GM12878 (cell line): Measurements from ENCODE around the gene MOGAT3. TPM values are rescaled to one million over a fixed set of nuclear protein-coding genes. Genes with fewer than 3 reads are reported as not detected.
A peak's percentile ranks its signal among the peaks of the same experiment; 100 is the strongest.

Experiments
- ATAC-seq: fragments of 200-7000 bp; cut with Tn5 transposase; 3 replicates; pipeline ENCODE4 v1.9.1; 2020; ENCODE audit warnings: mild to moderate bottlenecking, moderate library complexity
- BruUV-seq: library from RNA; stranded (reverse); fragments of 400-500 nt; replicated peaks from 2 replicates; lab custom pipeline; 2021; lab: Mats Ljungman, UMichigan
- CTCF ChIA-PET: fragments of 300-600 bp; sonication (Branson Sonifier 250); formaldehyde crosslinking; extraction: SDS; loops from one replicate; lab custom pipeline; 2021; ENCODE audit warnings: inconsistent platforms; lab: Yijun Ruan, JAX
- POLR2A ChIA-PET: fragments of 350-600 bp; formaldehyde crosslinking; extraction: SDS; loops from one replicate; lab custom pipeline; 2021; ENCODE audit warnings: inconsistent platforms; lab: Charles Lee
- RAD21 ChIA-PET: fragments of 300-600 bp; sonication (Branson Sonifier 250); formaldehyde crosslinking; loops from one replicate; lab custom pipeline; 2023; ENCODE audit warnings: antibody characterized with exemption; ENCODE audit not compliant: unreplicated experiment; lab: Charles Lee
- SMC1A ChIA-PET: fragments of 300-600 bp; sonication (Branson Sonifier 250); formaldehyde crosslinking; loops from one replicate; lab custom pipeline; 2023; ENCODE audit not compliant: unreplicated experiment, uncharacterized antibody; lab: Charles Lee
- DNase-seq: peaks from one replicate; pipeline ENCODE4 v3.0.0-alpha.2; 2011; ENCODE audit warnings: low read depth, low spot score
- FAIRE-seq: peaks from 3 replicates; lab custom pipeline; 2011; peaks lifted over from hg19 to GRCh38; lab: Jason Lieb, UNC
- H2AFZ ChIP-seq: 2 replicates; pipeline ENCODE4 v1.6.0; 2011; ENCODE audit warnings: low read depth, low read length, control low read depth; ENCODE audit not compliant: control insufficient read depth
- H3K27ac ChIP-seq: 2 replicates; pipeline ENCODE4 v1.5.1; 2011; ENCODE audit warnings: control low read depth; ENCODE audit not compliant: control insufficient read depth, insufficient read depth
- H3K27me3 ChIP-seq, 2 experiments: replicated peaks in 1 of 2; 2 replicates each; pipeline versions ENCODE4 v1.6.0 to v1.6.1; 2011; ENCODE audit warnings: low read length in 1 of 2; ENCODE audit not compliant: control insufficient read depth in 2 of 2, insufficient read depth in 2 of 2
- H3K36me3 ChIP-seq, 2 experiments: 2 replicates each; pipeline ENCODE4 v1.5.1; 2011; ENCODE audit warnings: low read length in 1 of 2; ENCODE audit not compliant: control insufficient read depth in 2 of 2, insufficient read depth in 2 of 2
- H3K4me1 ChIP-seq: 2 replicates; pipeline ENCODE4 v1.6.1; 2011; ENCODE audit warnings: mild to moderate bottlenecking, low read length, moderate library complexity, mixed read lengths; ENCODE audit not compliant: control insufficient read depth, insufficient read depth
- H3K4me2 ChIP-seq: 2 replicates; pipeline ENCODE4 v1.6.0; 2011; ENCODE audit warnings: control low read depth; ENCODE audit not compliant: control insufficient read depth, insufficient read depth
- H3K4me3 ChIP-seq: fragments of 200-600 bp; sonication (generic); 2 replicates; pipeline ENCODE4 v1.5.1; 2016
- H3K79me2 ChIP-seq: 2 replicates; pipeline ENCODE4 v1.6.0; 2011; ENCODE audit warnings: low read length; ENCODE audit not compliant: control insufficient read depth, insufficient read depth
- H3K9ac ChIP-seq: 2 replicates; pipeline ENCODE4 v1.8.0; 2011; ENCODE audit warnings: low read length, control low read depth, mixed read lengths; ENCODE audit not compliant: control insufficient read depth, insufficient read depth
- H3K9me3 ChIP-seq: replicated peaks from 3 replicates; pipeline ENCODE4 v1.5.1; 2011; ENCODE audit warnings: mild to moderate bottlenecking, low read length; ENCODE audit not compliant: control insufficient read depth, insufficient read depth
- H4K20me1 ChIP-seq: 2 replicates; pipeline ENCODE4 v1.6.0; 2011; ENCODE audit not compliant: control insufficient read depth, insufficient read depth
- NFXL1 ChIP-seq: fragments of 450-650 bp; IDR thresholded peaks from 2 replicates; pipeline ENCODE4 v1.6.1; 2017; ENCODE audit warnings: antibody characterized with exemption, mild to moderate bottlenecking, borderline replicate concordance
- PBX3 ChIP-seq: IDR thresholded peaks from 2 replicates; pipeline ENCODE4 v1.6.1; 2011; ENCODE audit warnings: mild to moderate bottlenecking, low read depth, low read length, moderate library complexity; ENCODE audit not compliant: insufficient replicate concordance
- WGBS: methylation state at CpG from one replicate; pipeline ENCODE4 v1.1.6; 2016; ENCODE audit warnings: low lambda C conversion rate; ENCODE audit not compliant: insufficient replicate concordance, insufficient coverage; ENCODE audit errors: missing lambda C conversion rate; 5-methylcytosine and 5-hydroxymethylcytosine counted together
- in situ Hi-C: fragments of 300-500 bp; cut with MboI; formaldehyde crosslinking; loops from 9 replicates; pipeline ENCODE4 v1.14.3; 2018; ENCODE audit warnings: mixed read lengths
- intact Hi-C: fragments of 100-400 bp; cut with micrococcal nuclease; formaldehyde crosslinking; loops from one replicate; pipeline ENCODE4 v1.14.2; 2022; ENCODE audit not compliant: unreplicated experiment
- polyA plus RNA-seq, 11 experiments: library from polyadenylated mRNA; depleted of rRNA in 4 of 11; unstranded in 6 of 11; stranded (reverse) in 5 of 11; fragments of >200 nt; fragmentation: Nextera tagmentation in 4 of 11; fragmentation: Illumina TruSeq in 1 of 11; extraction: Ambion mirVana in 4 of 11; extraction: Trizol in 1 of 11; gene quantifications; 1 replicate in 1 of 11; 2 replicates in 10 of 11; pipeline versions ENCODE4 v1.2.1 to v1.2.3, GENCODE V29; 2011 to 2016; ENCODE audit warnings: inconsistent platforms in 2 of 11, missing spikeins in 2 of 11, low read depth in 1 of 11
- total RNA-seq, 4 experiments: library from RNA; depleted of rRNA in 3 of 4; stranded (reverse); fragments of >200 nt in 3 of 4; fragmentation: Illumina TruSeq in 1 of 4; extraction: Trizol in 1 of 4; gene quantifications; 2 replicates each; pipeline versions ENCODE4 v1.2.1 to v1.2.3, GENCODE V29; 2013 to 2021

MOGAT3 gene
- total and polyA plus RNA-seq, 10 of the 15 experiments (the other 5 are each of a cell fraction or from before 2014, with no cell fraction given): 0.11 TPM; not detected in 9

GRCh38 chr7:101220295-101220694 lies 19.5 kb upstream of the MOGAT3 start:
- Histone ChIP-seq H3K4me2 (peak overlapping the region; percentile 25; the same call in 1 of the 2 replicates), H2AFZ (no peak overlapping the region), H3K79me2 (peaks cover 30% of the 10 kb centered on the region), H3K9ac (no peak overlapping the region)
- WGBS: 96% methylated on average over 5 of the region's 5 CpGs
- ChIA-PET RAD21 (no interaction called here), CTCF (interaction anchor here (1.2 to 3.8 kb wide), 2 partner anchors 24 to 62 kb away, joined by 3 to 27 read pairs; no protein-coding TSS in a partner anchor)
- no peak for TF ChIP-seq NFXL1
- TF ChIP-seq PBX3: no peak
- TF ChIP-seq, all 136 proteins: peak for 0
- Histone ChIP-seq H3K4me1 (peaks cover 5% of the 10 kb centered on the region), H3K27me3 (no peaks in the 10 kb centered on the region), H4K20me1 (no peaks in the 10 kb centered on the region), H3K4me3 (no peak overlapping the region), H3K36me3 (peaks cover 6 to 9% of the 10 kb centered on the region in 2 experiments), H3K9me3 (no peaks in the 10 kb centered on the region), H3K27ac (no peak overlapping the region)
- ChIA-PET POLR2A (no interaction called here), SMC1A (interaction anchor here (1.3 kb wide), 1 partner anchor 24 kb away, joined by 4 read pairs; no protein-coding TSS in a partner anchor)
- in situ Hi-C loops (no loop called here), intact Hi-C loops (no loop called here)
- no TSS peak for BruUV-seq
- FAIRE-seq: no peak
- no peak for ATAC-seq
- no peak for DNase-seq
